Panc1 (cell line): Measurements from ENCODE around the gene PAK6.

Experiments
- CTCF ChIP-seq: fragments of 450-650 bp; IDR thresholded peaks from 2 replicates; pipeline ENCODE4 v1.5.1; 2017; ENCODE audit warnings: mild to moderate bottlenecking
- POLR2AphosphoS5 ChIP-seq: IDR thresholded peaks from 2 replicates; pipeline ENCODE4 v1.6.1; 2012; ENCODE audit warnings: mild to moderate bottlenecking, low read depth, low read length, moderate library complexity
- REST ChIP-seq, 2 experiments: IDR thresholded peaks; 2 replicates each; pipeline ENCODE4 v1.6.1; 2011 to 2012; ENCODE audit warnings: low read depth in 2 of 2, control low read depth in 1 of 2, low read length in 1 of 2, mild to moderate bottlenecking in 1 of 2, moderate library complexity in 1 of 2; ENCODE audit not compliant: insufficient read depth in 1 of 2
- SIN3A ChIP-seq: IDR thresholded peaks from 2 replicates; pipeline ENCODE4 v1.6.1; 2012; ENCODE audit warnings: low read depth, mild to moderate bottlenecking, low read length, moderate library complexity, borderline replicate concordance; ENCODE audit not compliant: insufficient read depth
- TCF7L2 ChIP-seq: IDR thresholded peaks from 2 replicates; pipeline ENCODE4 v1.6.1; 2011; ENCODE audit warnings: mild to moderate bottlenecking, low read depth, low read length, inconsistent platforms

GRCh38 chr15:40305281-40305680, 66.4 kb downstream of the PAK6 start:
- TF ChIP-seq REST (IDR thresholded peaks at IDR 0.05; ENCODE audit: insufficient read depth in 1 of 2, low read depth in 2 of 2, low read length in 1 of 2): no peak
- no peak for TF ChIP-seq CTCF
- TF ChIP-seq POLR2AphosphoS5: no peak
- no peak for TF ChIP-seq TCF7L2
- TF ChIP-seq SIN3A: no peak
